NCI-H1092 treated with DMSO at 0.1 percent for 48 hours (cell line): Measurements from ENCODE around the gene TDRD9.

ENCODE experiments used
- DNase-seq: peaks from one replicate; lab custom pipeline; 2025; lab: John Stamatoyannopoulos, UW

The TDRD9 gene

GRCh38 chr14:103994535-103995184 lies 66.4 kb downstream of the TDRD9 start:
- no peak for DNase-seq

- no peak for DNase-seq
Observed at GRCh38 chr14:103995876-103996275, 67.6 kb downstream of the TDRD9 start.

- DNase-seq: no peak
Observed at GRCh38 chr14:103997391-103997790, 69.1 kb downstream of the TDRD9 start.

- no peak for DNase-seq
Observed at GRCh38 chr14:103998027-103998426, 69.8 kb downstream of the TDRD9 start.

GRCh38 chr14:103999795-104000440 lies 71.7 kb downstream of the TDRD9 start:
- DNase-seq: no peak

- DNase-seq: no peak
Observed at GRCh38 chr14:104001003-104001402, 72.7 kb downstream of the TDRD9 start.

DNA sequence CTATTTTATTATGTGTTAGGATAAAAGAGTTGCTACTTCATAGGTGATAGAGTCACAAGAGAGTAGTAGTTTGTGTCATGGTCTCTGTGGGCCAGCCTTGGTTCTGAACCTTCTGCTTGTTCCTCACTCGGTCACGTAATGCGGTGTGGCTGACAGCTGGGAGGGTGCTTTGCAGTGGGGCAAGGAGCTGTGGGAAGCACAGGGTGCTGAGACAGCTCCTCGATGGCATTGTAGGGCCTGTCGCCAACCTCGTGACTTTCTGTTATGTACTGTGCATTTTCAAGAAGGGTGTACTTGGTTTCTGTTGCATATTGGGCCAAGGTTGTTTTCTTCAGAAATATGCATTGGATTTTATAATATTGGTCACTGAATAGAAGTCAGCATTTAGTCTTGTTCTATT lies 75.4 kb downstream of the TDRD9 start:
- DNase-seq: no peak

GRCh38 chr14:104004849-104005248 lies 76.6 kb downstream of the TDRD9 start:
- no peak for DNase-seq

DNA sequence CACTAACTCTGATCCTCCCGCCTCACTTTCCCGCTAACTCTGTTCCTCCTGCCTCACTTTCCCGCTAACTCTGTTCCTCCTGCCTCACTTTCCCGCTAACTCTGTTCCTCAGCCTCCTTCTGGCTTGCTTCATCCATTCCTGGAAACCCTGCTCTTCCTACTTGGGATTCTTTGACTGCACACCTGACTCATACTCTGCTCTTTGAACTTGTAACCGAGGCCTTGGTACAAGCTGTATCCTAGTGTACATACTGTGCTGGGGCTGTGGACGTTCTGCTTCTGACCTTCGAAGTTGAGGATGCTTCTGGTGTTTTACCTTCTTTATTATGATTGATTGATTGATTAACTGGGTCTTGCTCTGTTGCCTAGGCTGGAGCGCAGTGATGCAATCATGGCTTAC lies 77.2 kb downstream of the TDRD9 start:
- DNase-seq: no peak

- DNase-seq: no peak
Observed at GRCh38 chr14:104007121-104007520, 78.9 kb downstream of the TDRD9 start.

DNA sequence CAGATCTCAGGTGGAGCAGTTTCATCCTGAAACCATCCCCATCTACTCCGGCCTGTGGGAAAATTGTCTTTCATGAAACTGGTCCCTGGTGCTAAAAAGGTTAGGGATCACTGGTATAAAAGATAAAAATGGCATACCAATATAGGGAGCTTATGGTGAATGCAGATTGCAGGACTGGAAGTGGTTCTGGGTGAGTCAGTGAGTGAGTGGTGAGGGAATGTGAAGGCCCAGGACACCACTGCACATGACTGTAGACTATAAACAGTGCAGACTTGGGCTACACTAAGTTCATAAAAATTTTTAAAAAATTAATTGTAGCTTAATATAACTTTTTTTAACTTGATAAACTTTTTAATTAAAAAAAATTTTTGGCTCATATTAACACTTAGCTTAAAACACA lies 81.0 kb downstream of the TDRD9 start:
- no peak for DNase-seq

- no peak for DNase-seq
Observed at GRCh38 chr14:104011824-104012517, 83.7 kb downstream of the TDRD9 start.

- no peak for DNase-seq
Observed at GRCh38 chr14:104014764-104015163, 86.5 kb downstream of the TDRD9 start.

DNA sequence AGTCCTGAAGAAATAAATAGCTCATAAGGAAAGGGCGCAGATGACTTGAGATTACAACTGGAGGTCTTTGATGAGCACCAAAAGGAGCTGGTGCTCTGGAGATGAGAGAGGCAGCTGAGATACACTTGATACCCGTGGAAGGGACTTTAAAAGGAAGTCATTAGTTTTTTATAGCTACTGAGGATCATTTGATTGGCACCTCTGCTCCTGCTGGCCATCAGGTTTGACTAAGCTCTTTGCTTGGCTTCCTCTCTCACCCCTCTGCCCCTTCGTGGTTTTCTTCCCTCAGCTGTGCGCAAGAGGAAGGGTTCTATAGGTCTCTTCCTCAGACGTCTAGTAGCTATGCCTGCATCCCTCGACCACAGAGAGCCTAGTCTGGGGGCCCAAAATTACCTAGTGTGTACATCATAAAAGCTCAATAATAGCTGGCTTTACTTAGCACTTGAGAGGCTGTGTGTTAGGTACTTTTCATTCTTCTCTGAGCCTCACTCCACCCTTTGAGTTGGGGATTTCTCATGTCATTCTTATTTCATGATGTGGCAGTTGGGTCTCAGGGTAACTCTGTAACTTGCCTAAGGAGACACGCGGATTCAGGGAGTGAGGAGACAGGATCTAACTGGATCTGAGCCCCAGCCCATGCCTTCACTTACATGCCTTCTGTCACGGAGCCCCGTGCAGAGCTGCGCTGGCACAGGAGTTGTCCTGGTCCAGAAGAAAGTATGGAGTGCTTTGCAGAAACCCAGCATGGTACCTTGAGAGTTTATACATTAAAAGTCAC lies 88.8 kb downstream of the TDRD9 start:
- no peak for DNase-seq

- no peak for DNase-seq
Observed at GRCh38 chr14:104019029-104019428, 90.8 kb downstream of the TDRD9 start.

DNA sequence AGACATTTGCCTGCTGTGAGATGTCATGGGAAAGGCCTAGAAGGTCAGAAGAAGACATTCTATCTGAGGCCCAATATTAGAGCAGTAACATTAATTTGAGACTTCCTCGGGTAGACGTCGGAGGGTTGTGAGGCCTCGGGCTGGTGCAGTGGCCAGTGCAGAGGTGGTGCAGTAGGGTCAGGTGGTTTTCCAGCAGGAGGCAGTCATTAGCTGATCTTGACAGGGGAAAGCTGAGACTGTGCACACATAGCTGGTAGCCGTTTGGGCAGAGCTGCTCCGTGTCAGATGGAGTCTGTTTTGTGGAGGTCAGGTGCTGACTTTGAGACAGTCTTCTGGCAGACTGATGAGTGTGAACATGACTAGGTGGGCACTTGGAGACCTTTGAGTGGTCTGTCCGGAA lies 91.5 kb downstream of the TDRD9 start:
- no peak for DNase-seq

DNA sequence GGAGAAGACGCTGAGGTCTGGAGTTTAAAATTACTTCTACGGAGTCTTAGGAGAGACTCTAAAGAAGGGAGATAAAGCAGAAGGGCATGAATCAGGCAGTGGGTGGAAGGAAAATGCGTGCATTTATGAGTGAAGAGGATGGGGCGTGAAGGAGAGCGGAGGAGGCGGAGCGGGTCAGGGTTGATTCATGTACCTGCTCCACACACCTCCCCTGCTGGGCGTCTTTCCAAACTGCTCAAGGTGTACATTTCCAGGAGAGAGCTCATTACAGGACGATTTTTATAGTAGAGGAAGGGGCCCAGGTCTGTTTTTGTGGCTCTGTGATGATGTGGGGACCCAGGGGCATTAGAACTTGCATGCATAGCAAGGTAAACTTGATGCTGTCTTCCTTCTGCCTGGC lies 92.2 kb downstream of the TDRD9 start:
- no peak for DNase-seq

DNA sequence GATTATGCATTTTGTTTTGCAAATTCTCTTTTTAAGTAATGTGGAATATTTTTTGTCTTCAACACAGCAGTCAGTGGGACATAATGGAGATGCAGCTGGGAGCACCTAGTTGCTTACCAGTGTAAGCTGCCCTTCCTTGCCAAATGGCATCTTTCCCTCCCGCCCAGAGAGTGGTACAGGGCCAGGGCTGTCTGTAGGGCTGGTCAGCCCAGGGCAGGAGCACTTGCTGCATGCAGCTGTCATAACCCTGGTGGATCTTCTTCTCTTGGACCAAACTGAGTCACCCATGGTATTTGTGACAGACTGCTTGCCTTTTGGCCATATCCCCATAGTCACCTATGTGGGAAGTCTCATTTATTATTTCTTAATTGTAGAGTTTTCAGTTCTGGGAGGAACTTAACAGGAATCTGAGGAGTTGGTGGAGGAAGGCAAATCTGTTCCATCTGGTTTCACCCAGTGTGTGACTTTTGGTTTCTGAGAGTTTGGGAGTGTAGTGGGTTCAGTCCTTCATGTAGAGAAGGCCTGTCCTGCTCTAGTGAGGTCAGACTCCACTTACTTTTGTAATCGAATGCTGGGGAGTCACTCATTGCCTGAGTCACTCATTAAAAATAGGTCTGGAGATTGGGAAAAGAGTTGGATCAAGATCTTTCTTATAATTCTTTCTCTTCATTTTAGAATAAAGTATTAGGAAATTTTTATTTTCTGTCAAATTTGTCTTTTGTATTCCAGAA lies 95.2 kb downstream of the TDRD9 start:
- no peak for DNase-seq

- no peak for DNase-seq
Observed at GRCh38 chr14:104025534-104025933, 97.3 kb downstream of the TDRD9 start.

GRCh38 chr14:104026024-104026423 lies 97.8 kb downstream of the TDRD9 start:
- no peak for DNase-seq

DNA sequence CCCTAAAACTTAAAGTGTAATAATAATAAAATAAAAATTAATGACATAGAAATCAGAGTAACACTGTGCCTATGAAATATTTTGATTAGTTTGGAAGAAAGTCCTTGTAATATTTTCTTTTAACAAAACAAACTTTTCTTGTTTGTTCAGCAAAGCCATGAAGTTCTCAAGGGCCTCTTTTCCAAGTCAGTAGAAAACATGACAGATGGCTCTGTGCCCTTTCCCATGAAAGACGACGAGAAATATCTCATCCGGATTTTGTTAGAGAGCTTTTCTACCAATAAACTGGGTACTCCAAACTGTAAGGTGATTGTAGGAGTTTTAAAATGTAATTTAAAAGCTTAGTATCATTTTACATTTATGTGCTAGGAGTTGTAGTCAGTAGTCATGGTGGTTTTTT lies 102.7 kb downstream of the TDRD9 start:
- DNase-seq: no peak

DNA sequence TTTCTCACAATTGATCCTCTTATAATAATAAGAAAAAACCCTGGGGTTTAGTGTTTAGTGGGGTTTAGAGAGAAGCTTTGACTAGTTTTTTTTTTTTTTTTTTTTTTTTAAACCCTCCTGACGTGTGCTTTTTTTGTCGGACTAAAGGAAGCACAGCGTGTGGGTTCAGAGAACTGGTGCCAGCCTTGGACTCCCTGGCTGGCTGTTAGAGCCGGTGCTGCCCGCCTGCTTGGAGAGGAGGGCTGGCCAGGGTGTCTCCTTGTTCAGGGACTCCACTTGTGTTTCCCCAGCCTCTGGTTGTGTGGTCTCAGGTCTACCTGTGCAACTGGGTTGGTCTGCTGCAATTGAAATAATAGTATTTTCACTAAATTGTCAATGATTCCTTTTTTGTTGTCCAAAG lies 103.1 kb downstream of the TDRD9 start:
- DNase-seq: no peak
